ENCODE measurements around the gene SORL1. TPM values are rescaled to one million over a fixed set of nuclear protein-coding genes. Genes with fewer than 3 reads are reported as not detected.

The SORL1 gene
- total RNA-seq, 6 experiments from 2014 or later = 0.19 to 0.48 (median 0.36) TPM

- DNase-seq = no peak
- Mint-ChIP-seq H3K9me3 (no peaks in the 10 kb centered on the region), H3K27me3 (ENCODE audit: insufficient read depth) (no peaks in the 10 kb centered on the region; the same call in 1 of the 2 replicates), H3K4me3 (no peak overlapping the region), H3K36me3 (ENCODE audit: low read depth) (no peaks in the 10 kb centered on the region), H3K4me1 (ENCODE audit: low read depth) (peaks cover 43% of the 10 kb centered on the region), H3K27ac (no peak overlapping the region)
- TF ChIP-seq CTCF (IDR thresholded peaks at IDR 0.05) = no peak
Observed at GRCh38 chr11:121669422-121669821, 217.3 kb downstream of the SORL1 start.

- H3K4me3 Mint-ChIP-seq = no peak overlapping the region; the same call in 1 of the 2 replicates
- TF ChIP-seq CTCF (IDR thresholded peaks at IDR 0.05) = no peak
- no peaks in the 10 kb centered on the region for H3K36me3 Mint-ChIP-seq (ENCODE audit: low read depth)
- H3K27me3 Mint-ChIP-seq (ENCODE audit: insufficient read depth) = no peaks in the 10 kb centered on the region; the same call in 1 of the 2 replicates
- peaks cover 49% of the 10 kb centered on the region for H3K4me1 Mint-ChIP-seq (ENCODE audit: low read depth)
- no peaks in the 10 kb centered on the region for H3K9me3 Mint-ChIP-seq
- DNase-seq = no peak
- H3K27ac Mint-ChIP-seq = no peak overlapping the region
Observed at GRCh38 chr11:121670266-121670665, 218.2 kb downstream of the SORL1 start.

GRCh38 chr11:121670805-121671282 is 218.7 kb downstream of the SORL1 start:
- TF ChIP-seq CTCF (IDR thresholded peaks at IDR 0.05) = no peak
- Mint-ChIP-seq H3K4me1 (ENCODE audit: low read depth) (peaks cover 49% of the 10 kb centered on the region), H3K4me3 (peak overlapping the region; percentile 3; the same call in 1 of the 2 replicates), H3K27ac (no peak overlapping the region), H3K9me3 (no peaks in the 10 kb centered on the region), H3K36me3 (ENCODE audit: low read depth) (no peaks in the 10 kb centered on the region), H3K27me3 (ENCODE audit: insufficient read depth) (no peaks in the 10 kb centered on the region; the same call in 1 of the 2 replicates)
- no peak for DNase-seq

GRCh38 chr11:121671283-121672168 is 219.4 kb downstream of the SORL1 start:
- Mint-ChIP-seq H3K9me3 (no peaks in the 10 kb centered on the region), H3K4me3 (no peak overlapping the region; the same call in 1 of the 2 replicates), H3K4me1 (ENCODE audit: low read depth) (peaks cover 49% of the 10 kb centered on the region), H3K27me3 (ENCODE audit: insufficient read depth) (no peaks in the 10 kb centered on the region; the same call in 1 of the 2 replicates), H3K36me3 (ENCODE audit: low read depth) (no peaks in the 10 kb centered on the region), H3K27ac (no peak overlapping the region)
- TF ChIP-seq CTCF (IDR thresholded peaks at IDR 0.05) = no peak
- DNase-seq = no peak

GRCh38 chr11:121672630-121673487 is 220.7 kb downstream of the SORL1 start:
- peaks cover 49% of the 10 kb centered on the region for H3K4me1 Mint-ChIP-seq (ENCODE audit: low read depth)
- H3K27ac Mint-ChIP-seq = no peak overlapping the region
- no peaks in the 10 kb centered on the region; the same call in 1 of the 2 replicates for H3K27me3 Mint-ChIP-seq (ENCODE audit: insufficient read depth)
- no peaks in the 10 kb centered on the region for H3K9me3 Mint-ChIP-seq
- no peak for DNase-seq
- no peak for TF ChIP-seq CTCF (IDR thresholded peaks at IDR 0.05)
- H3K36me3 Mint-ChIP-seq (ENCODE audit: low read depth) = no peaks in the 10 kb centered on the region
- H3K4me3 Mint-ChIP-seq = no peak overlapping the region

Measured in HFFc6 (cell line).